ENCODE results near the gene DGAT2. TPM values are rescaled to one million over a fixed set of nuclear protein-coding genes. Genes with fewer than 3 reads are reported as not detected.

DGAT2 gene, protein sequence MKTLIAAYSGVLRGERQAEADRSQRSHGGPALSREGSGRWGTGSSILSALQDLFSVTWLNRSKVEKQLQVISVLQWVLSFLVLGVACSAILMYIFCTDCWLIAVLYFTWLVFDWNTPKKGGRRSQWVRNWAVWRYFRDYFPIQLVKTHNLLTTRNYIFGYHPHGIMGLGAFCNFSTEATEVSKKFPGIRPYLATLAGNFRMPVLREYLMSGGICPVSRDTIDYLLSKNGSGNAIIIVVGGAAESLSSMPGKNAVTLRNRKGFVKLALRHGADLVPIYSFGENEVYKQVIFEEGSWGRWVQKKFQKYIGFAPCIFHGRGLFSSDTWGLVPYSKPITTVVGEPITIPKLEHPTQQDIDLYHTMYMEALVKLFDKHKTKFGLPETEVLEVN
- total RNA-seq (2014; rRNA removed; shearing (Covaris generic)), result 3.9 and 7.3 TPM in 2 replicates

GRCh38 chr11:75768112-75768908 lies at the start of gene DGAT2:
DGAT2 (plus strand) TSS chr11:75768778; CDS start chr11:75768992, 214 bp downstream.

DNA sequence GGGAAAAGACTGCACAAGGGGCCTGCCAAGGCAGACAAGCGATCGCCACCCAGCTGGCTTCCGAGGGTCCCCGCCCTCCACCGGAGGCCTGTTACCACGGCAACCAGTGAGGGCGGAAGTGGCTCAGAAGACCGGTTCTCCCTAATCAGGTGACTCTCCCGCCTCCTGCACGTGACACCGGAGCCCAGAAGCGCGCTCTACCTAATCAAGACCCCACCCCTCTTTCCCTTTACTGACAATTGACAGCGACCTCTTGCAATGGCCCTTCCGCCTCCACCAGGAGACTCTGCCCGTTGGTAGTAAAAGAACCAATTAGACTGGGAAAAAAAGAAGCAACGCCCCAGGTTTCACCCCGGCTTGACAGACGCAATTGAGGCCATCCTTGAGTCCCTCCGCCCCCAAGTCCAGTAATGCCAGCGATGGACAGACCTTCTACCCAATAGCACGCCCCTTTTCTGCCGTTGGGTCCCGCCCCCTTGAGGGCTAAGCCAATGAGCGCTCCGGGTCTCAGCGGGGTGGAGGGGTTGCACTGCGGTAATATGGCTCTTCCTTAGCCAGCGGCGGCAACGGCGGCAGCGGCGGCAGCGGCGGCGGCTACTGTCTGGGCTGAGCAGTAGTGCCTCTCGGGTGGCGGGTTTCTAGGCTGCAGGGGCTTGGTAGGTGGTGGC lies 46.2 kb downstream of the DGAT2 start, which contains the start of gene UVRAG:
Gene UVRAG, plus strand, starts transcription at position 534 of the 668 bp plus-strand sequence. CDS start 198 bp downstream, outside the sequence.

Small RNA genes within 50 kb of the gene (small RNA-seq; reads per million reads assigned to genes)
- not detected for gene RF00019
- gene RN7SL786P, result not detected

Other genes with a start within 250 kb of the DGAT2 start
- gene GDPD5, start 242.8 kb upstream of the DGAT2 start, total RNA-seq (2014; rRNA removed; shearing (Covaris generic)), result 6.2 and 7.7 TPM in 2 replicates
- 117 and 121 TPM in 2 replicates for gene SERPINH1, start 206.5 kb upstream of the DGAT2 start, total RNA-seq (2014; rRNA removed; shearing (Covaris generic))
- gene MAP6, start 99.7 kb upstream of the DGAT2 start, total RNA-seq (2014; rRNA removed; shearing (Covaris generic)), result 0.30 TPM in 1 of 2 replicates, not detected in the other
- not detected in 2 replicates for gene MOGAT2, start 50.9 kb upstream of the DGAT2 start, total RNA-seq (2014; rRNA removed; shearing (Covaris generic))
- 15.6 and 19.5 TPM in 2 replicates for gene UVRAG, start 46.4 kb downstream of the DGAT2 start, total RNA-seq (2014; rRNA removed; shearing (Covaris generic))